ENCODE results near the gene ATP2A3.
"Not testable (repeated sequence)": the region's sequence is repeated elsewhere in the genome, so short reads cannot be mapped to it uniquely, and the experiment has no call there.

Gene ATP2A3

DNA sequence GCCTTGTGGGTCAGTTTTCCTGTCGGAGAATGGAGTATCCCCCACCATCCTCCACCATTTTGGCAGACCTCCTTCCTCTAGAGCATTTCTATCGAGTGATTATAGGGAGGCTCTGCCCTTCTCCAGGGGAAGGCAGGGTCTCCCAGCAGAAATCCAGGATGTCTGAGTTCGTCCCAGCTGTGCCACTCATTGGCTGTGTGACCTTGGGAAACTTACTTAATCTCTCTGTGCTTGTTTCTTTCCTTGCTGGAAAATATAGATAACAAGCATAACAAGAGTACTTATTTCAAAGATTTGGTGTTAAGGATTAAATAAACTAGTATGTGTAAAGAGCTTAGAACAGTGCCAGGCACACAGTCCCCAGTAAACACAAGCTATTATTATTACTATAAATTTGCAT is 14.8 kb downstream of the ATP2A3 start:
- TF ChIP-seq ZNF8 (CRISPR knock-in tag; IDR thresholded peaks at IDR 0.05) = no peak
- TF ChIP-seq TCF4 (CRISPR knock-in tag; IDR thresholded peaks at IDR 0.05; ENCODE audit: borderline replicate concordance) = no peak
- TF ChIP-seq ZFP30 (CRISPR knock-in tag; IDR thresholded peaks at IDR 0.05) = no peak
- TF ChIP-seq GLIS3 (CRISPR knock-in tag; IDR thresholded peaks at IDR 0.05) = no peak
- TF ChIP-seq ESRRG (CRISPR knock-in tag; IDR thresholded peaks at IDR 0.05) = no peak
- no peak for TF ChIP-seq RARB (CRISPR knock-in tag; IDR thresholded peaks at IDR 0.05)
- no peak for TF ChIP-seq ZNF565 (CRISPR knock-in tag; conservative IDR thresholded peaks at IDR 0.05; ENCODE audit: low read depth)
- TF ChIP-seq SNAI2 (CRISPR knock-in tag; IDR thresholded peaks at IDR 0.05) = no peak
- TF ChIP-seq PPARA (CRISPR knock-in tag; IDR thresholded peaks at IDR 0.05; ENCODE audit: borderline replicate concordance) = no peak
- TF ChIP-seq CSDC2 (CRISPR knock-in tag; IDR thresholded peaks at IDR 0.05) = no peak
- no peak for TF ChIP-seq ZNF70 (CRISPR knock-in tag; IDR thresholded peaks at IDR 0.05)
- no peak for TF ChIP-seq ZC3H10 (CRISPR knock-in tag; IDR thresholded peaks at IDR 0.05)
- ATAC-seq = no peak

GRCh38 chr17:3948551-3948950 is 15.7 kb downstream of the ATP2A3 start:
- ATAC-seq = not testable (repeated sequence)

GRCh38 chr17:3947318-3947810 is 16.9 kb downstream of the ATP2A3 start:
- ATAC-seq = no peak
- TF ChIP-seq, protein P1, sequence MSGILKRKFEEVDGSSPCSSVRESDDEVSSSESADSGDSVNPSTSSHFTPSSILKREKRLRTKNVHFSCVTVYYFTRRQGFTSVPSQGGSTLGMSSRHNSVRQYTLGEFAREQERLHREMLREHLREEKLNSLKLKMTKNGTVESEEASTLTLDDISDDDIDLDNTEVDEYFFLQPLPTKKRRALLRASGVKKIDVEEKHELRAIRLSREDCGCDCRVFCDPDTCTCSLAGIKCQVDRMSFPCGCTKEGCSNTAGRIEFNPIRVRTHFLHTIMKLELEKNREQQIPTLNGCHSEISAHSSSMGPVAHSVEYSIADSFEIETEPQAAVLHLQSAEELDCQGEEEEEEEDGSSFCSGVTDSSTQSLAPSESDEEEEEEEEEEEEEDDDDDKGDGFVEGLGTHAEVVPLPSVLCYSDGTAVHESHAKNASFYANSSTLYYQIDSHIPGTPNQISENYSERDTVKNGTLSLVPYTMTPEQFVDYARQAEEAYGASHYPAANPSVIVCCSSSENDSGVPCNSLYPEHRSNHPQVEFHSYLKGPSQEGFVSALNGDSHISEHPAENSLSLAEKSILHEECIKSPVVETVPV (CRISPR knock-in tag; IDR thresholded peaks at IDR 0.05) = no peak
- TF ChIP-seq PPARA (CRISPR knock-in tag; IDR thresholded peaks at IDR 0.05; ENCODE audit: borderline replicate concordance) (no peak), ARNTL (CRISPR knock-in tag; IDR thresholded peaks at IDR 0.05; ENCODE audit: borderline replicate concordance, low read depth) (no peak), BACH2 (CRISPR knock-in tag; IDR thresholded peaks at IDR 0.05; ENCODE audit: borderline replicate concordance) (no peak), ZNF70 (CRISPR knock-in tag; IDR thresholded peaks at IDR 0.05) (no peak), ZNF8 (CRISPR knock-in tag; IDR thresholded peaks at IDR 0.05) (no peak), TCF4 (CRISPR knock-in tag; IDR thresholded peaks at IDR 0.05; ENCODE audit: borderline replicate concordance) (no peak), GLIS3 (CRISPR knock-in tag; IDR thresholded peaks at IDR 0.05) (no peak), ZFP3 (CRISPR knock-in tag; IDR thresholded peaks at IDR 0.05) (no peak), OSR1 (CRISPR knock-in tag; IDR thresholded peaks at IDR 0.05) (no peak), TSHZ2 (CRISPR knock-in tag; IDR thresholded peaks at IDR 0.05) (no peak), ZNF565 (CRISPR knock-in tag; conservative IDR thresholded peaks at IDR 0.05; ENCODE audit: low read depth) (no peak), CSDC2 (CRISPR knock-in tag; IDR thresholded peaks at IDR 0.05) (no peak), SNAI2 (CRISPR knock-in tag; IDR thresholded peaks at IDR 0.05) (no peak), ESRRG (CRISPR knock-in tag; IDR thresholded peaks at IDR 0.05) (no peak)
- TF ChIP-seq, protein P2, sequence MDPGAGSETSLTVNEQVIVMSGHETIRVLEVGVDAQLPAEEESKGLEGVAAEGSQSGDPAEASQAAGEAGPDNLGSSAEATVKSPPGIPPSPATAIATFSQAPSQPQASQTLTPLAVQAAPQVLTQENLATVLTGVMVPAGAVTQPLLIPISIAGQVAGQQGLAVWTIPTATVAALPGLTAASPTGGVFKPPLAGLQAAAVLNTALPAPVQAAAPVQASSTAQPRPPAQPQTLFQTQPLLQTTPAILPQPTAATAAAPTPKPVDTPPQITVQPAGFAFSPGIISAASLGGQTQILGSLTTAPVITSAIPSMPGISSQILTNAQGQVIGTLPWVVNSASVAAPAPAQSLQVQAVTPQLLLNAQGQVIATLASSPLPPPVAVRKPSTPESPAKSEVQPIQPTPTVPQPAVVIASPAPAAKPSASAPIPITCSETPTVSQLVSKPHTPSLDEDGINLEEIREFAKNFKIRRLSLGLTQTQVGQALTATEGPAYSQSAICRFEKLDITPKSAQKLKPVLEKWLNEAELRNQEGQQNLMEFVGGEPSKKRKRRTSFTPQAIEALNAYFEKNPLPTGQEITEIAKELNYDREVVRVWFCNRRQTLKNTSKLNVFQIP (CRISPR knock-in tag; IDR thresholded peaks at IDR 0.05; ENCODE audit: borderline replicate concordance, low read depth) = no peak
- TF ChIP-seq, protein P3, sequence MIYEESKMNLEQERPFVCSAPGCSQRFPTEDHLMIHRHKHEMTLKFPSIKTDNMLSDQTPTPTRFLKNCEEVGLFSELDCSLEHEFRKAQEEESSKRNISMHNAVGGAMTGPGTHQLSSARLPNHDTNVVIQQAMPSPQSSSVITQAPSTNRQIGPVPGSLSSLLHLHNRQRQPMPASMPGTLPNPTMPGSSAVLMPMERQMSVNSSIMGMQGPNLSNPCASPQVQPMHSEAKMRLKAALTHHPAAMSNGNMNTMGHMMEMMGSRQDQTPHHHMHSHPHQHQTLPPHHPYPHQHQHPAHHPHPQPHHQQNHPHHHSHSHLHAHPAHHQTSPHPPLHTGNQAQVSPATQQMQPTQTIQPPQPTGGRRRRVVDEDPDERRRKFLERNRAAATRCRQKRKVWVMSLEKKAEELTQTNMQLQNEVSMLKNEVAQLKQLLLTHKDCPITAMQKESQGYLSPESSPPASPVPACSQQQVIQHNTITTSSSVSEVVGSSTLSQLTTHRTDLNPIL (CRISPR knock-in tag; IDR thresholded peaks at IDR 0.05; ENCODE audit: low read depth) = no peak
- TF ChIP-seq, protein P4, sequence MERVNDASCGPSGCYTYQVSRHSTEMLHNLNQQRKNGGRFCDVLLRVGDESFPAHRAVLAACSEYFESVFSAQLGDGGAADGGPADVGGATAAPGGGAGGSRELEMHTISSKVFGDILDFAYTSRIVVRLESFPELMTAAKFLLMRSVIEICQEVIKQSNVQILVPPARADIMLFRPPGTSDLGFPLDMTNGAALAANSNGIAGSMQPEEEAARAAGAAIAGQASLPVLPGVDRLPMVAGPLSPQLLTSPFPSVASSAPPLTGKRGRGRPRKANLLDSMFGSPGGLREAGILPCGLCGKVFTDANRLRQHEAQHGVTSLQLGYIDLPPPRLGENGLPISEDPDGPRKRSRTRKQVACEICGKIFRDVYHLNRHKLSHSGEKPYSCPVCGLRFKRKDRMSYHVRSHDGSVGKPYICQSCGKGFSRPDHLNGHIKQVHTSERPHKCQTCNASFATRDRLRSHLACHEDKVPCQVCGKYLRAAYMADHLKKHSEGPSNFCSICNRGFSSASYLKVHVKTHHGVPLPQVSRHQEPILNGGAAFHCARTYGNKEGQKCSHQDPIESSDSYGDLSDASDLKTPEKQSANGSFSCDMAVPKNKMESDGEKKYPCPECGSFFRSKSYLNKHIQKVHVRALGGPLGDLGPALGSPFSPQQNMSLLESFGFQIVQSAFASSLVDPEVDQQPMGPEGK (CRISPR knock-in tag; IDR thresholded peaks at IDR 0.05; ENCODE audit: borderline replicate concordance) = no peak

All from SK-N-SH treated with all-trans-retinoic acid at 6 μM for 48 hours (cell line).